CD1c-positive myeloid dendritic cell (primary cell): Measurements from ENCODE around the gene MOSPD3.
"Not testable (repeated sequence)": the region's sequence is repeated elsewhere in the genome, so short reads cannot be mapped to it uniquely, and the experiment has no call there.

Experiments used
- DNase-seq: peaks from one replicate; pipeline ENCODE4 v3.0.0-alpha.2; 2016; ENCODE audit errors: extremely low spot score

The MOSPD3 gene

DNA sequence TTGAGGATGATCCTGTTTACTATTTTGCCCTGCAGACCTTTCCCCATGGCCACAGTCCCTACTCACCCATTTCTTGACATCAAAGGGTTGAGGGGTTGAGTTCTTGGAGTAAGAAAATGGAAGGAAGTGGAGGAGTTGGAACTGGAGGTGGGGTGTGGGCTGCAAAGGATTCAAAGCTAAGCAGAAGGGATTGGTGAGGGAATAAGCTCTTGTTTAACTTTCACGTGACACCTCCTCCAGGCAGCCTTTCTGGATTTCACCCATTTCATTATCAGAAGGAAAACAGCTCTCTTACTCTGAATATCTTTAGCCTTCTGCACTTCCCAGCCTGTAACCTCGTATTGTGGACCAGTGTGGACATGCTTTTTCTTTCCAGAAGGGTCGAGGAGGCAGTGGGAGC, 13.7 kb downstream of the MOSPD3 start:
- DNase-seq = no peak

DNA sequence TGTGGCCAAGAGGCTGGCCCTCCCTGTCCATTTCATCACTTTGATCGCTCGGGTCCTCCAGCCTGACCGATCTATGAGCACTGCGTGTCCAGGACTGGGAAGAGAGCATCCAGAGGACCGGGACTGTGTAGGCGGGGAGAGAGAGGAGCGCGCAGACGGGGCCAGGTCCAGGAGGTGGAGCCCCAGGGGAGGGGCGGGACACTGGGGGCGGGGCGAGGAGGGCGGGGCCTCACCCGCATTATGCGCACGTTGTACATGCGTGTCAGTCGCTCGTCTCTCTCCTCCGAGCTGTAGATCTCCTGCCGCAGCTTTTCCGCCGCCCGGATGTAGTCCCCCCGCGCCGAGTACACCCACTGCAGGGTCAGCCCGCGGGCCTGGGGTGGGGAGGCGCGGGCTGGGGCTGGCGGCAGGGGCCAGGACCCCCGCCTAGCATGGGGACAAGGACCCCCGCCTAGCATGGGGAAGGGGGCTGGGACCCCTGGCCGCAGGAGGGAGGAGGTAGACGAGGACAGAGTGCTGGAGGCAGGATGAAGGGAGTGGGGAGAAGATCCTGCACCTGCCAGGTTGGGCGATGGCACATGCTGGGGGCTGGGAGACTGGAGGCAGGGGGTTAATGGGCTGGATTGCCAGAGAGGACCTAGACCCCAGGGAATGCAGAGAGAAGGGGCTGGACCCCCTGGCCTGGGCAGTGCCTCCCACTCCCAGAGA, 14.3 kb downstream of the MOSPD3 start:
- peak; percentile 84 for DNase-seq

GRCh38 chr7:100627238-100627549, 14.9 kb downstream of the MOSPD3 start:
- DNase-seq = no peak

DNA sequence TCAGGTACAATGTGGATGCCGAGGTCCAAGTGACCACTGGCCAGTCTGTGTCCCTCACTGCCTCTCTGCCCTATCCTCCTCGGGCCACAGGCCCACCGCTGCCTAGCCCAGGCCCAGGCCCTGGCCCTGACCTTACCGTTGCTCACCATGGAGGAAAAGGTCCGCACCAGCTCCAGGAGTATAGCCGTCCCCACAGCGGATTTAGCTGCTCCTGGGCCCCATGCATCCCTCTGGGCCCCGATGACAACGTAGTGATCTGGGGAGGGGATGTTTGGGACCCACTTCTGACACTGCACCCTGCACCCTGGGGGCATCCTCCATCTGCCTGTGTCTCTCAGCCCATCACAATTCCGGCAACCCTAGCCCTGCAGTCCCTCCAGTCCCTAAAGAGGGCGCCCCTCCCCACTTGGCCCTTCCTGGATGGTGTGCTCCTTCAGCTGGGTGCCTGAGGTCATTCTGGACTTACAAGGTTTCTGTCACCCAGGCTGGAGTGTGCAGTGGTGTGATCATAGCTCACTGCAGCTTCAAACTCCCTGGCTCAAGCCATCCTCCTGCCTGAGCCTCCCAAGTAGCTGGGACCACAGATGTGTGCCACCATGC, 16.9 kb downstream of the MOSPD3 start:
- DNase-seq = peak; percentile 52

DNA sequence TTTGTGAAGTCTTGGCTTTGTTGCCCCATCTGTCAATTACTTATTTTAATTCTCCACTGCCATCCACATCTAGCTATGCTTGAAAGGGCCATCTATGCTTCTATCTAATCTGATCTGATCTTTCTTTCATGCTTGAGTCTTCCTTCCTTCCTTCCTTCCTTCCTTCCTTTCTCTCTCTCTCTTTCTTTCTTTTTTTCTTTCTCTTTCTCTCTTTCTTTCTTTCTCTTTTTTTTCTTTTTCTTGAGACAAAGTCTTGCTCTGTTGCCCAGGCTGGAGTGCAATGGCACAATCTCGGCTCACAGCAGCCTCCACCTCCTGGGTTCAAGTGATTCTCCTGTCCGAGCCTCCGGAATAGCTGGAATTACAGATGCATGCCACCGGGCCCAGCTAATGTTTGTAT, 17.7 kb downstream of the MOSPD3 start:
- no peak for DNase-seq

- peak; percentile 50 for DNase-seq
These were observed 20.8 kb downstream of the MOSPD3 start for GRCh38 chr7:100632951-100633717.

GRCh38 chr7:100639995-100640516, 27.7 kb downstream of the MOSPD3 start:
- no peak for DNase-seq

GRCh38 chr7:100640517-100641440, 28.4 kb downstream of the MOSPD3 start:
- DNase-seq = no peak

DNA sequence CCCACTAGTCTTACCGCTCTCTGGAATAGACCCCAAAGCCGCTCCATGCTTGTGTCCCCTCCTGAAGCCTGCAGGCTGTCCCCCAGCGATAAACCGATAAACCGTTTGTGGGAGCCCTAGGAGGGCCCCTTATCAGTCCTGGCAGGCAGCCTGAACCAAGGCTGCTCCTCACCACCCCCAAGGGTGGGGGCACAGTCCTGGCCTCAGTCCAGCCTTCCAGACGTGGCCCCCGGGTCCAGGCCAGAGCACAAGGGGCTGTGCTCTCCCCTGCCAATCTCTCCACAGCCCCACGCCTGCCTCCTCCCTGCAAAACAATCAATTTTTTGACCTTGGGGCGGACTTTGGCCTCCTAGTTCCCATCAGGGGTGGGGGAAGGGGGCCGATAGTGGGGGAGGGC, 29.1 kb downstream of the MOSPD3 start, which contains the start of gene TFR2:
Gene TFR2, minus strand, starts transcription at position 90 of the 397 bp plus-strand sequence. Its CDS starts 43 bp downstream, at position 47.
- DNase-seq = no peak

- DNase-seq = no peak
These were observed 29.7 kb downstream of the MOSPD3 start for GRCh38 chr7:100641860-100642533.

GRCh38 chr7:100642534-100642907, 30.2 kb downstream of the MOSPD3 start:
- no peak for DNase-seq

DNA sequence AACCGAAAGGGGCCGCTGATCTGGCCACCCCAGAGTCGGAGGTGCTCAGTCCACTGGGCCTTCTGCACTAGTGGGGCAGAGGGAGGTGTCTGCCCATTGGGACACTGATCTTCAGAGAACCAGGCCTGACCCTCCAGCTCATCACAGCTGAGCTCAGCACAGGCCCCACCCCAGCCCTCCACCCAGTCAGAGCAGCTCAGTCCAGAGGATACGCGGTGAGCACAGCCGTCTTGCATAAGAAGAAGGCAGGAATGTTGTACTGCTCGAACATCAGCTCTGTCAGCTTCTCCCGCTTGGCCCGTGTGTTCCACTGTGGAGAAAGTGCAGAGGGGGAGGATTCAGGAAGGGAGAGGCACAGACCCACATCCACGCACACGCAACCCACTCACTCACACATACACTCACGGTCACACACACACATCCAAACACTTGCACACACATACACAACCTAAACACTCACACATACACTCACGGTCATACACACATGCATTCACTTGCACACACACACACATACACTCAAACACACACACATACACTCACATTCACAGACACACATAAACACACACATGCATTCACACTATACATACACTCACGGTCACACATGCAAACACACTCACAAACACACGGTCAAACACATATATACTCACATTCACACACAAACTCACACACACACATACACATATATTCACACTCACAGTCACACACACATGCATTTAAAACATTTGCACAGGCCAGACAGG, 37.7 kb downstream of the MOSPD3 start:
- no peak for DNase-seq

DNA sequence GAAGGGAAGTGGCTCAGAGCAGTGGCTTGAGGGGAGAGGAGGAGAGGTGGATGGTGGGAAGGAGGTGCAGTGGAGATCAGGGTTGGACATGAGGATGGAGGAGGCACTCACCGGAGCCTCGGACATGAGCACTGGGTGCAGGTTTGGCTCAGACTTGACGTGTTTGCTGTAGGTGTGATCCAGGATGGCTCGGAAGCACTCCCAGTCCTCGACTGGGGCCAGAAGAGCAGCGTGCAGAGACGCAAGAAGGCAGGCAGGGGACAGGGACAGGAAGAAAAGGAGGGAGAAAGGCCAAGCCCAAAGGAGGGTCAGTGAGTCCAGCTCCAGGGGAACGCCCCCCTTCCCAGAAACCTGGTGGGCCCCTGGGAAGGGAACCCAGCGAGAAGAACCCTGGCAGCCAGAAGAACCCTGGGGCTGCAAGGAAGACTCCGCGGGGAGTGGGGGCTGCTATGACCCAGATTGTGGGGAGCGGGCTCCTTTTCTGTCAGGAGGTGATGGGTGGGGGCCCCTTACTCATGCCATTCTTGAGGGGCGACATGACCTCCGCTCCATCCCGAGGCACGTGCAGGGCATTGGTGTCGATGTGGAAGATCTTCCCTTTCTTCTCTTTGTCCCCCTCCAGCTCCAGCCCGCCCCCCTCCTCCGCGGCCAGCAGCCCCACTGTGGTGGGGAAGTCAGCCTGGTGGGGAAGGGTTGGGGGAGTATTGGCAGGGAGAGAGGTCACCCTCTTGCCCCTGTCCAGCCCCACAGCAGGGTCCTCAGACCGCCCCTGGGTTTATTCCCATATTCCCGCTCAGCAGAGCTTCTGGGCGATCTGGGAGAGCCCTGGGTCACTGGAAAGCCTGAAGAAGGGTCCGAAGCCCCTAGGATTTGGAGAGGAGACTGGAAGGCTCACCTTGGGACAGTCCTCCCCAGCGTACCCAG, 42.8 kb downstream of the MOSPD3 start:
- no peak for DNase-seq

- DNase-seq = peak; percentile 76
These were observed 43.8 kb downstream of the MOSPD3 start, which contains the start of gene ACTL6B for GRCh38 chr7:100655908-100656674. Gene ACTL6B (minus strand): TSS chr7:100656448. CDS start chr7:100656354, 94 bp downstream.

GRCh38 chr7:100662194-100662776, 49.9 kb downstream of the MOSPD3 start:
- DNase-seq = not testable (repeated sequence)
